ENCODE results near the gene FBXO46.

DNA sequence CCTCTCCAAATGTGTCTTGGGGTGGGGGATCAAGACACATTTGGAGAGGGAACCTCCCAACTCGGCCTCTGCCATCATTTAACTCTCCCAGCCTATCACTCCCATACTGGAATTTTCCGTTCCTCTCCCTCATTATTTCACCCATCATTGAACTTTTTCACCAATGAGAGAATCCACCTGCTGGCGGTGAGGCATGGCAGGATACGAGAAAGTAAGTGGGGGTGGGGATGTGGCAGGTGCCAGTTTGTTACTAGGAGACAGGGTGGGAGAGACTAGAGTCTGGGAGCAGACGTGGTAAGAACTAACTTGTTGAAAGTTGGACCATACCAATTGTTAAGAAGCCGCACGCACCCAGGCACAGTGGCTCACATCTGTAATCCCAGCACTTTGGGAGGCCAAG is 55.8 kb downstream of the FBXO46 start:
- TF ChIP-seq KDM1A (IDR thresholded peaks at IDR 0.05; ENCODE audit: borderline replicate concordance) (no peak), ESRRA (IDR thresholded peaks at IDR 0.05; ENCODE audit: low read length) (no peak)
